SIG-M5 (cell line): Measurements from ENCODE around the gene HEG1.
"Not testable (repeated sequence)": the region's sequence is repeated elsewhere in the genome, so short reads cannot be mapped to it uniquely, and the experiment has no call there.

ENCODE experiments used
- DNase-seq: peaks from one replicate; lab custom pipeline; 2025; lab: John Stamatoyannopoulos, UW

The HEG1 gene

GRCh38 chr3:124986192-124987143, 69.3 kb downstream of the HEG1 start:
- no peak for DNase-seq

GRCh38 chr3:124985349-124985748, 70.4 kb downstream of the HEG1 start:
- DNase-seq, result no peak

GRCh38 chr3:124984754-124985153, 71.0 kb downstream of the HEG1 start:
- no peak for DNase-seq

GRCh38 chr3:124982855-124983254, 72.9 kb downstream of the HEG1 start:
- no peak for DNase-seq

GRCh38 chr3:124981472-124981871, 74.3 kb downstream of the HEG1 start:
- no peak for DNase-seq

GRCh38 chr3:124978627-124979026, 77.2 kb downstream of the HEG1 start:
- no peak for DNase-seq

- DNase-seq, result no peak
These were observed 79.4 kb downstream of the HEG1 start for GRCh38 chr3:124976383-124976782.

- no peak for DNase-seq
These were observed 81.1 kb downstream of the HEG1 start for GRCh38 chr3:124974691-124975090.

- DNase-seq, result no peak
These were observed 82.5 kb downstream of the HEG1 start for GRCh38 chr3:124973290-124973689.

GRCh38 chr3:124972457-124972856, 83.3 kb downstream of the HEG1 start:
- no peak for DNase-seq

- no peak for DNase-seq
These were observed 85.7 kb downstream of the HEG1 start for GRCh38 chr3:124969963-124970722.

GRCh38 chr3:124969190-124969589, 86.6 kb downstream of the HEG1 start:
- no peak for DNase-seq

GRCh38 chr3:124967964-124968363, 87.8 kb downstream of the HEG1 start:
- DNase-seq, result no peak

- DNase-seq, result no peak
These were observed 89.0 kb downstream of the HEG1 start for GRCh38 chr3:124966521-124967445.

GRCh38 chr3:124965413-124965812, 90.4 kb downstream of the HEG1 start:
- no peak for DNase-seq

GRCh38 chr3:124964387-124964786, 91.4 kb downstream of the HEG1 start:
- no peak for DNase-seq

GRCh38 chr3:124963755-124964154, 92.0 kb downstream of the HEG1 start:
- DNase-seq, result no peak

GRCh38 chr3:124962403-124962940, 93.3 kb downstream of the HEG1 start:
- DNase-seq, result no peak

- DNase-seq, result no peak
These were observed 95.1 kb downstream of the HEG1 start for GRCh38 chr3:124960698-124961097.

- DNase-seq, result no peak
These were observed 95.7 kb downstream of the HEG1 start for GRCh38 chr3:124960105-124960504.

GRCh38 chr3:124957951-124958350, 97.8 kb downstream of the HEG1 start:
- not testable (repeated sequence) for DNase-seq
